CD4-positive, alpha-beta T cell treated with Interleukin-6 for 4 hours (primary cell): ENCODE measurements around the gene HIGD2B.
"Not testable (repeated sequence)": the region's sequence is repeated elsewhere in the genome, so short reads cannot be mapped to it uniquely, and the experiment has no call there.

Experiments used
- DNase-seq: peaks from one replicate; pipeline ENCODE4 v3.0.0-alpha.2; 2020; ENCODE audit warnings: mixed read lengths

Gene HIGD2B

DNA sequence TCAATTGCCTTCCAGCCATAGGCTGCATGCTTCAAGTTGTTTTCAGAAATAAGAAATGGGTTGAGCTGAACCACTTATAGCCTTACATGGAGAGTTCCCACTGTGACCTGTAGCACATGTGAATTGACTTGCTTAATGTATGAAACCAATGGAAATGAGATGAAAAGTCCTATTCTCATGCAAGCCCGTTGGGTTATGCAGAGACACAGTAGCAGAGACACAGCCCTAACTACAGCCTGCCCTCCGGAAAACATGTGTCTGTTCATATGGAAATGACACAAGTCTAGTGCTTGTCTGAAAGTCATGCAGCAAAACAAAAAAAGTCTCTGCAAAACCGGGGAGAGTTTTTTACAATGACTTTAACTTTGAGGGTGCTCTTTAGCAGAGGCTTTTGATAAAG lies 14.5 kb downstream of the HIGD2B start:
- no peak for DNase-seq

DNA sequence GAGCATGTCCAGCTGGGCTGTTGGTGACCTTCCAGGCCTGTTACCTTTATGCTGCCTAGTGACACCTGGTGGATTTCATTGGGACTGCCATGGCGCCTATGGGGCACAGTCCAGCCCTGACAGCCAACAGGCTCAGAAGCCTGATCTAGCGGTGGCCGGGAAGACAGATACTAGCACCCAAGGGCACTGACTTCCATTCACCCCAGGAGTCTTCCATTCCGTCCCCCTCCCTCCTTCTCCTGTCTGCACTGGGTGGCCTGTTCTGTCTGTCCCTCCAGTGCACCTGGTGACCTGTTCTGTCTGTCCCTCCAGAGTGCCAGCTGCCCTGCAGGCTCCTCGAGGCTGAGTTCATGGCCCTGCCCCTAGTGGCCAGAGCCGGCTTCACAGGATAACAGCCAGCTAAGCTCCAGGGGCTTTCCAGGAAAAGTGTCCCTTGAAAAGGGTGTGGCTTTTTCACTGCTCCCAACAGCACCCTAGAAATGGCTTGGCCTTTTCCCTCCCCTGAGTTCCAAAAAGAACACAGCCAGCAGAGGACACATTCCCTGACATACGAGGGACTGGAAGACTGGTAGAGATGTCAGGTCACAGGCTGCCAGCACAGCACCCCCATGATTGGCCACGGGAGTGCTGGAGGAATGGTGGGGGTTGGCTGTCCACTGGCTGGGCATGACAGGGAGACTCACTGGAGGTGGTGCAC lies 15.2 kb downstream of the HIGD2B start:
- peak; percentile 67 for DNase-seq

DNA sequence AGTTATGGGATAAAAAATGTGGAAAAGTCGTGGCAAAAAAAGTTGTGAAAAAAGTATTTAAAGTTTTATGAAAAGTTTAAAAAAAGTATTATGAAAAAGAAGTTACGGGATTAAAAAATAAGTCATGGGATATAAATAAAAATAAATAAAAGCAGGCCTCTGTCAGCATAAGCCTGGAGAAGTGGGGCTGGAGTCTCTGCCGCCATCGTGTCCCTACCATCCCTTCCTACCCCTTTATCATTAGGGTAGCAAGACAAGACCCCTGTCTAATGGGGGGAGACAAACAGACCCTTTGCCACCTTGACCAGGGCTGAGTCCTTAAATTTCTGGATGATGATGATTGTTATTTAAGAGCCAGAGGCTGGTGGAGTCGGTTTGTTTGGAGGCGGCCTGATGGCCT lies 16.2 kb downstream of the HIGD2B start:
- DNase-seq = not testable (repeated sequence)

DNA sequence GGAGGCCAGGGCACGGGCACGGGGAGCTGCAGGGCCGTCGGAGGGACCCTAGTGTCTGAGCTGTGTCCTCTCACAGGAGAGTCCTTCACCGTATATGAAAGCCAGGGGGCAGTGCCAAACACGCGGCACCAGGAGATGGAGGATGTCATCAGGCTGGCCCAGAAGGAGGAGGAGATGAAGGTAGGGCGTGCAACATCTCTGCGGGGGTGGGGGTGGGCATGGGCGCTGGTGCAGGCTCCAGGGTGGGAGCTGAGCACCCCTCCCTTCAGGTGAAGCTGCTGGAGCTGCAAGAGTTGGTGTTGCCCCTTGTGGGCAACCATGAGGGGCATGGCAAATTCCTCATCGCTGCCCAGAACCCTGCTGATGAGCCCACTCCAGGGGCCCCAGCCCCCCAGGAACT lies 20.3 kb downstream of the HIGD2B start:
- DNase-seq = not testable (repeated sequence)

DNA sequence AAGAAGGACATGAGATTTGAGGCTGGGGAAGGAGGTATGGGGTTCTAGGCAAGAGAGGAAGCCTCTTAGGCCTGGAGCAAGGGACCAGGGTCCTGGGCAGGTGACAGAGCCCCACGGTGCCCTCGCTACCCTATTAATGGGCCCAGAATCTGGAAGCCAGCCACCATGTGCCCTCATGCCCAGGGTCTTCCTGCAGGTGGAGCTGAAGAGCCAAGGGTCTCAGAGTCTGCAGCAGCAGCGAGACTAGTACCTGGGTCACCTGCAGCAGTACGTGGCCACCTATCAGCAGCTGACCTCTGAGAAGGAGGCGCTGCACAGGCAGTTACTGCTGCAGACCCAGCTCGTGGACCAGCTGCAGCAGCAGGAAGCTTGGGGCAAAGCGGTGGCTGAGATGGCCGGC lies 22.1 kb downstream of the HIGD2B start:
- DNase-seq = not testable (repeated sequence)

DNA sequence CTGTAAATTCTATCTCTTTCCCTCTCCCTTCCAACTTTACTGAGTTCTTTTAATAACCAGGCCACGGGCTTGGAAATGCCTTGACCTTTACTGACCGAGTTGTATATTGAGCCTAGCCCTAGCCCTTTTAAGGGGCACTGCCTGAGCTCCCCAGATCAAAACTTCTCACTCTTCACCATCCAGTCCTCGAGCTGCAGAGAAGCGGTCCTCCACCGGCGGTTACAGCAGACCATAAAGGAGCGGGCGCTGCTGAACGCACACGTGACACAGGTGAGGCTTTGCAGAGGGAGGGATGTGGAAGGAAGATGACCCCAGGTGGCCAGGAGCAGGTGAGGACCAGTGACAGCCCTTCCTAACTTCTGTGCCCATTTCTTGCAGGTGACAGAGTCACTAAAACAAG lies 24.9 kb downstream of the HIGD2B start:
- DNase-seq = not testable (repeated sequence)

DNA sequence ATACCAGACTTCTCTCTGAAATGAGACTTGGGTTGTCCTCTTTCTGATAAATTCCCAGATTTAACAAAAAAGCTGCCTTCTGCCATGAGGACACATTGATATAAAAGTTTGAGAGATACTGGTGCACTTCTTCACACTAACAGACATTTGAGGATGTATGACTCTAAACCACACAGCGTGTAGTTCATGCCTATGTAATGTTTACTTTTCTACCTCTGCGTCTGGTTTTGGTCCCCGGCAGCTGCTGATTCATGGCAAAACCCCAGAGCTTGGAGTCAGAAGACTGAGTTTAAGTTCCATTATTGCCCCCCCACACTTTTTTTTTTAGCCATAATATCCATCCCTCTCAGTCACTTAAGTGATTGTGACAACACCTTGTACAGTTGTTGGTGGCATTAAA lies 30.0 kb downstream of the HIGD2B start:
- not testable (repeated sequence) for DNase-seq

DNA sequence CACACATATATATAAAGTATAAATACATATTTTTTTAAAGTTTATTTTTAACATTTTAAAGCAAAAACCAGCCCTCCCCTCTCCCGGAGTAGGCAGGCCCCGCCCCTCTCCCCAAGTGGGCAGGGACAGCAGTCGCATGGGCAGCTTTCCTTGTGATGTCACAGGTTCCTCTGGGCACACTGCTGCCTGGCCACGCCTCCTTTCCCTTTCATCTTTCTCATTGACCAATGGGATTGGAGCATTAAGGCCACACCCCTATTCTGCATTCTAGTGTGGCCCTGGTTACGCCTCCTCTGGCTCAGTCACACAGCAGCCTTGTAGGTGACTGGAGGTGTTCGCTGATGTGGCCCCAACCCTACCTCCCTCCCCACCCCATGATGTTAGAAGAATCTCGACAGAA lies 31.6 kb downstream of the HIGD2B start, which contains the start of gene GOLGA6B:
GOLGA6B (plus strand) TSS at position 301 of the 400 bp plus-strand sequence; CDS start at position 342, 41 bp downstream.
- DNase-seq = not testable (repeated sequence)

DNA sequence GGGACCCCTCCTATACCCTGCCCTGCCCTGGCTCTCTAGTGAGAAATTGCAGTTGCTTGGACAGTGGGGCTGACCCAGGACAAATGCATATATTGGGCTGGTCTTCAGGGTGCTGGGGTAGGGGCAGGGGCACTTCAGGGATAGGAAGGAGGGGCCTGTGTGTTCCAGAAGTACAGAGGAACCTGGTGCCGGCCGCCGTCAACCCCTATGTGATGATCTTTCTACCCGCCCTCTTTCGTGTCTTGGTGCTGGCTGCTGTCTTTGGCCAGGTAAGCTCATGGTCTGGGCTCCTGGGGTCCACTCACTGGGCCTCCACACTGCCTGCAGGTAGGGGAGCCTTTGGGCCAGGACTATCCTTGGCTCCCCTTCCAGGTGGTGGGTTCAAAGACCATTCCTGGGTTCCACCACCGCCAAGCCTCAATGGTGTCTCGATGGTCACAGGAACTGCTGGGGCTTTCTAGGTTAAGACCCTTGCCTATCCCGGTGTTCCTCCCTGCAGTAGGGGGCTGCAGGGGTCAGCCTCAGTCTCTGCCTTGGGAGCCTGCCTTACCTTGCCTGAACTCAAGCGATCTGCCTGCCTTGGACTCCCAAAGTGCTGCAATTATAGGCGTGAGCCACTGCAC lies 37.2 kb downstream of the HIGD2B start:
- not testable (repeated sequence) for DNase-seq

DNA sequence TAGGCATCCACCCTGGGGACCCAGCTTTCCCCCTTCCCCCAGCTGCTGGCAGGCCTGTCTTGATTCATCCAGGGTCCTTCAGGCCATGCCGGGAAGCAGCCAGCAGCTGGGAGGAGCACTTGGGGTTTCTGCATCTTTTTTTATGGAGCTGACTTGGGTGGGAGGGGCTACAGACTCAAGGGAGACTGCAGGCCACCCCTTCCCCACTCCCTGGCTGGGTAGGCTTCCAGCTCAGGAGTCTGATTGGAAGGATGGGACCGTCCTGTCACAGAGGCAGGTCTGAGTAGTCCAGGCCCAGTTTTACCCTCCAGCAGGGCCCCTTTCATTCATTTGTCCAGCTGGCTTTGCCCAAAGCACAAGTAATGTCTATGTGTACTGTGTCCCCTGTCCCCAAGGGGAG lies 43.7 kb downstream of the HIGD2B start:
- DNase-seq = not testable (repeated sequence)

DNA sequence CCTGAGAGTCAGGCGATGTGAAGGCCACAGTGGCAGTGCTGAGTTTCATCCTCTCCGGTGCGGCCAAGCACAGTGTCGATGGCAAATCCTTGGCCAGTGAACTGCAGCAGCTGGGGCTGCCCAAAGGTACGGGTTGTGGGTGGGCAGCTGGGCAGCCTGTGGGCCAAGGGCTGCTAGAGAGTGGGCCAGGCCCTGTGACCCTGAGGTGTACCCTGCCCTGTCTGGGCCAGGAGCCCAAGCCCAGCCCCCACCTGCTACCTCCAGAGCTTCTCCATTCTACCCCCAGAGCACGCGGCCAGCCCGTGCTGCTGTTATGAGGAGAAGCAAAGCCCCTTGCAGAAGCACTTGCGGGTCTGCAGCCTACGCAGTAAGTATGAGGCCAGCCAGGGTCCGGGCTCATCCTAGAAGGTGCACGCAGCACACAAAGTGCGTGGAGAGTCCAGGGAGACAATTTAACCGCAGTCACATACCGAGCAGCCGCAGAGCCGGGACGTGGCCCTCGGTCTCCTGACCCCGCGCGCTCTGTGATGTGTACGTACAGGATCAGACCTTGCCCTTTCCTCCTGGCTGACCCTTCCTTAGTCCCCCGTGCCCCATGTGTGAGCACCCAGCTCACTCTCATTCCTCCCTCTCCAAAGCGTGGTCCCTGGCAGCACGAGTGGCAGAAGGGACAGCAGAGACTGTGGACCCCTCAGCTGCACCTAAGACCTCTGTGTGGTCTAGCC lies 46.1 kb downstream of the HIGD2B start:
- not testable (repeated sequence) for DNase-seq

DNA sequence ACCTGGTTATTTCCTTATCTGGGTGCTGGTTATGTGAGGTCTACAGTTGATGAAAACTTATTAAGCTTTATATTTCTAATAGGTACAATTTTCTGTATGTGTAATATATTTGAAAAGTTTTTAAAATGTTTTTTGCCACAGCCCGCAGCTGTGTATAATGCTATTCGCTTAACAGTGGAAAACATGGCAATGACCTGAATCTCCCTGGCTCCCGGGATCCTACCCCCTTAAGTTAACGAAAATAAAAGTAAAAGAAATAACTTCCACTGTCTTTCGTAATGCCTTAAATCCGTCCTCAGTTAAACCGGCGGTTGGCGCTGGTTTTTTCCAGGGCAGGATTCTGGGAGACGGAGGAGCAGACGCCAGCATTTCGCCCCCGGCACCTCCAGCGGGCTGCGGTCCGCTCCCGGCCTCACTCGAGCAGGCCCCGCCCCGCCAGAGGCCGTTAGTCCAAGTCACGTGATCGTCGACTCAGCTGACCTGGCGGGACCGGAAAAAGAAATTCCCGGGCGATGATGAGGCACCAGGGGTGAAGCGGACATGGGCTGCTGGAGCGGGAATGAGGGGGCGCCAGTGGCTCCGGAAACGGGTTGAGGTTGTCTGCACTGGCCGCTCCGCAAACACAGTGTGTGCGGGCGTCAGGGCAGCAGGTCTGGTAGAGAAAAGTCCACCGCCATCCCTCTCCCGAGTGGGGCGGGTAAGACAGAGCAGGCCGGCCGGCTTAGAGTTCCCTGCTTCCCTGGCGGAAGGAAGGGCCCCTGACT lies 49.3 kb downstream of the HIGD2B start:
- peak; percentile 59 for DNase-seq

DNA sequence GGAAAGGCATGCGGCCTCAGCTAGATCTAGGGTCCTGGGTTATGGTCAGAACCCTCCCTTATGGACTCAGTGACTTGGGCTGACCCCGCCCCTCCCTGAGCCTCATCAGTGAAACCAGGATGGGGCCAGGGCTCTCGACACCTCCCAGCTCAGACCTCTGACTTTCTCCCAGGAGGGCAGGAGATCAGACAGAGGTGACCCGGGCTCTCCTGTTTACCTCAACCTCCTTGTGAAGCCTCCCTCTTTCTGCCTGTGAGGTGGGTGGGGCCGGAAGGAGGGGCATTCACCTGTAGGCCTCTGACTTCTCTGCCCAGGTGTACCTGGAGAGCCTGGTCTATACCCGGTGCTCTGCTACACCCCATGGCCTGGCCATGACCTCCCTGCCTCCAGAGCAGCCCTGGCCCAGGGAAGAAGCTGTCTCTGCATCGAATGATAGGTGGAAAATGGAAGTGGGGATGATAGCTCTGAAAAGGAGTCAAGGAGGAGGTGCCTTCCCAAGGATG lies 56.9 kb downstream of the HIGD2B start:
- DNase-seq = not testable (repeated sequence)

DNA sequence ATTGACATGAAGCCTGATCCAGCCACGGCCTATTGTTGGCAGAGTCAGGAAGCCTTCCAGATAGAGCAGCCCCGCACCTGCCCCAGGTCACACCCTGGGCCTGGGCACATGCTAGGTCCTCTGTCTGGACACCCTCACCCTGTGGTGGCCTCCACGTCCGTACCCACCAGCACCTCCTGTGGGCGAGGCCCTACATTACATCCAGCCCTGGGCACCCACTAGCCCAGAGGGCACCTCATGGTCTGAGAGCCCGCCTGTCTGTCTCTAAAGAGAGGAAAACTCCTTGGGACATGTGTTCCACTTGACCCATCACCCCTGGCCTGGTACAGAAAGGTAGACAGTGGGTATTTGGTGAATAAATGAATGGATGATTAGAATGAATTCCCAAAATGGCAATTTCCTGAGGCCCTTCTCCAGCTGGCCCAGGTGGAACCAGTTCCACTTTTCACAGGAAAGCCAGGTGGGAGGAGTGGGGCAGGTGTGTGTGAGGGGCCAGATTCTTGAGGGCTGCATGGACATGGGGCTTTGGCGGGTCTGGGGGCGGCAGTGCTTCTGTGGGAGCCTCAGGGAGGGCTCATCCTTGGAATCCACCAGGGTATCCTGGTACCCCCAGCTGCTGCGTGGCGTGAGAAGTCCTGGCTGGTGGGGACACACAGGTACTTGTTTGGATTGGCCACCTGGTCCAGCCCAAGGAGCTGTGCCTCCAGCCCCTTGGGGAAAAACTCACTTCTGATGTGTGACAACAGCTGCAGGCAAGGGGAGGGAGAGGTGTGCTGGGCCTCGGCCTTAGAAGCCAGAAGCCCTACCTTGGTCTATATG lies 57.5 kb downstream of the HIGD2B start:
- not testable (repeated sequence) for DNase-seq

DNA sequence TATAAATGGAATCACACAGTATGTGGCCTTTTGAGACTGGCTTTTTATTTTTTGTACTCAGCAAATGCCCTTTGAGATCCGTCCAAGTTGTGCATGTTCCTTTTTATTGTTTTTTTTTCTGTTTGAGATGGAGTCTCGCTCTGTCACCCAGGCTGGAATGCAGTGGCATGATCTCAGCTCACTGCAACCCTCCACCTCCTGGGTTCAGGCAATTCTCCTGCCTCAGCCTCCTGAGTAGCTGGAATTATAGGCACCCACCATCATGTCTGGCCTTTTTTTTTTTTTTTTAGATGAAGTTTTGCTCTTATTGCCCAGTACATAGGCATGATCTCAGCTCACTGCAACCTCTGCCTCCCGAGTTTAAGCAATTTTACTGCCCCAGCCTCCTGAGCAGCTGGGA lies 59.8 kb downstream of the HIGD2B start:
- DNase-seq = not testable (repeated sequence)
